ENCODE data around the gene KCP.

KCP gene

DNA sequence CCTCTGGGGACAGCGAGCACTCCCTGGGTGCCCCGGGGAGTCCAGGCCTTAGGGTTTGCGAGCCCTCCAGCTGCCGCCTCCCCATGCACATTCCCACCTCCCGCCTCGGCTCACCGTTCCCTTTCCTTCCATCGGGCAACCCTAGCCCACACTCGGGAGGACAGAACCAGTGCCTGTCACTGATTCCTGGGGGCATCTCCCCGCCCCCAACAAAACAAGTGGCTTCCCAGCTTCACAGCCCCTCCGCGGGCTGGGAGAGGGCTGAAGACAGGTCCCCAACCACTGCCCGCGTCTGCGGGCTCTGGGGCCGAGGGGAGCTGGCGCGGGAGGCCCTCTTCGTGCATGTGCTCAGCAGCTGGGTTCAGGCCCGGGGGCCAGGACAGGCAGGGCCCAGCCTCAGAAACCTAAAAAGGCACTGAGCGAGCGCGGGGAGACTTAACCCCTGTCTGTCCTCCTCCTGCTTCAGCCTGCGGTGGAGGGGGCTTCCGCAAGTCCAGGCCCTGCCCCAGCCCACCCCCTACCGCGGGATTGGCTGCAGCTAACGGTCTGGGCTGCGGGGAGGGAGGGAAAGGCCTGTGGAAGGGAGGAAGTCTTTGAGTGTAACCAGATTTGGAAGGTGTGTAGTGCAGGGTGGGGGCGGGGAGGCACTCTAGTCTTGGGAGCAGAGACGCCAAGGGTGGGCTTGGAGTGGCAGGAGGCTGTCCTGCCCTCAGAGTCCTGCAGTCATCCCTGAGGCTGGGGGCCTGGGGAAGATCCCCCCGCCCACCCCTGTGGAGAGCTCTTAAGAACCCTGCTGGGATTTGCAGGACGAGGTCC lies 79.1 kb downstream of the KCP start:
- no peak for DNase-seq (ENCODE audit: extremely low read depth in 1 of 2, low read depth in 1 of 2)

GRCh38 chr7:128830231-128831177 lies 80.0 kb downstream of the KCP start, which contains the start of gene FLNC:
Gene FLNC, plus strand, starts transcription at chr7:128830406. Its CDS starts 232 bp downstream, at chr7:128830638.
- no peak for DNase-seq (ENCODE audit: extremely low read depth in 1 of 2, low read depth in 1 of 2)

DNA sequence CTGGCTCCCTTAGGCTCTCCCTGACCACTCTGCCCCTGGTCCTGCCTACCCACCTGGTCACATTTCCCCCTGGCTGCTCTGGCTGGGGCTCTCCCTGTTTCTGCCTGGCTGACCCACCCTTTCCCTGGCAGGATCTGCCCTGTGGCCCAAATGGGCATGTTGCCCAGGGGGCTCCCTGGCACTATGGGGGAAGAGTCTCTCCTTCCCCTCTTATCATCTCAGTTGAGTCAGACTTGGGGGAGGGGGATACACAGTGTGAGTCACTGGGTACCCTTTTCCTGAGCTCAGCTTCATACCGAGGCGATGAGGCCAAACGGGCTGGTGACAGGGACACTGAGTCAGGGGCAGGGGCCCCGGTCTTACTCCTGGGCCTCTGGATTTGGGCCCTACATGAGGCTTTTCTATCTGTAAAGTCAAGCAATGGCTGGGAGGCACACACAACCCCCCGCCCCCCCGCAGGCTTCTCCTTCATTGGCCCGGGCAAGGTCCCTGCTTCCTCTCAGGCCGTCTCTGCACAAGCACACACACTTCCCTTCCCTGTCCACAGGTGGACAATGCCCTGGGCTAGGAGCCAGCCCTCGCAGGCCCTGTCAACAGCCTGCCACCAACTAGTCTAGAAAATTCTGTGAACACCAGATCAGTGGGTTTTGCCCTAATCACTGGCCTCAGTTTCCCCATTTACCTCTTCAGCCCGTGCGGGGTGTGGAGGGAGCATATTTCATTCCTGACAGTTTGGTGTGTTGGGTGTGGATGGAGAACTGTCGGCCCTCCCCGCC lies 80.9 kb downstream of the KCP start:
- no peak for DNase-seq (ENCODE audit: extremely low read depth in 1 of 2, low read depth in 1 of 2)

DNA sequence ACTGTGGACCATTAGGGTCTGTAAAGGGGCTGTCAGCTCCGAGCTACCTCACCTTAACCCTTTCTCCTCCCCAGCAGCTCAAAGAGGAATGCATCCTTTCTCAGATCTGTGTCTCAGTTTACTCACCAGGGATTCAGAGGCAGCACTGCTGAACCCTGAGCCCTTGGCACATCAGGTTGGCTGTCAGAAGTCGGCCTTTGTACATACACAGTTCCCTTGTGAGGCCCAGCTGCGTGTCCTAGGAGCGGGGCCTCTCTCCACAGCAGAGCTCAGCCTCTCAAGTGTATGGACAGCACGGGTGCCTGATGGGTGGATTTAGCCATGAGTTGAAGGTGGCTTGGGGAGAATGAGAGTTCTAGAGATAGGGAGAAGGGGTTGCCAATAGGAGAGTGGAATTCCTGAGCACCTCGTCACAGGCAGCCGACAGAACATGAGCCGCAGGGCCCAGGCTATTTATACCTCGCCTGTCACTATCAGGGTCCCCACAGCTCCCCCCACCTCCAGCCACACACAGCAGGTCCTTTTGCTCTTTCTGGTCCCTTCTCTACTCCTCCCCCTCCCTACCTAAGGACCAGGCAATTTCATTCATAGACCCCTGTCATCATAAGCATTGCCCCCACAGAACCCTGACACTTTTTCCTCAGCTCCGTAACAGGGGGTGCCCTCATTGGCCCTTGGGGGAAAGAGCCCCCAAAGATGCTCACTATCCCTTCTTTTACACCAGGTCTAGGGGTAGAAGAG lies 82.4 kb downstream of the KCP start:
- no peak for DNase-seq (ENCODE audit: extremely low read depth in 1 of 2, low read depth in 1 of 2)

- DNase-seq (ENCODE audit: extremely low read depth in 1 of 2, low read depth in 1 of 2): no peak
Measured at GRCh38 chr7:128827248-128827958, 83.1 kb downstream of the KCP start.

- no peak for DNase-seq (ENCODE audit: extremely low read depth in 1 of 2, low read depth in 1 of 2)
Measured at GRCh38 chr7:128826916-128827247, 83.6 kb downstream of the KCP start.
